Heart left ventricle (tissue), 16 donors: ENCODE results near the gene LRRC14B. TPM values are rescaled to one million over a fixed set of nuclear protein-coding genes. Genes with fewer than 3 reads are reported as not detected.
A peak's percentile ranks its signal among the peaks of the same experiment; 100 is the strongest.

Experiments used
- ATAC-seq, 4 donors: fragments of 200-7000 bp; cut with Tn5 transposase; one replicate each; pipeline ENCODE4 v1.9.1; 2020 to 2022; ENCODE audit warnings: moderate library complexity in 4 of 4, mild to moderate bottlenecking in 3 of 4, moderate number of reproducible peaks in 1 of 4
- DNase-seq, 5 donors: peaks; one replicate each; pipeline ENCODE4 v3.0.0-alpha.2; 2020
- H3K27ac ChIP-seq, 12 donors: fragments of 200-600 bp; sonication (generic) in 4 of 12; one replicate each; pipeline versions ENCODE4 v1.5.0 to v1.8.0; 2016 to 2022; ENCODE audit warnings: mild to moderate bottlenecking in 2 of 12
- H3K27me3 ChIP-seq, 9 donors: fragments of 200-600 bp; sonication (generic) in 2 of 9; one replicate each; pipeline versions ENCODE4 v1.5.1 to v1.8.0; 2016 to 2022; ENCODE audit warnings: mild to moderate bottlenecking in 3 of 9
- H3K36me3 ChIP-seq, 9 donors: fragments of 200-600 bp; sonication (generic) in 2 of 9; one replicate each; pipeline versions ENCODE4 v1.5.0 to v1.8.0; 2018 to 2022; ENCODE audit warnings: mild to moderate bottlenecking in 2 of 9
- H3K4me1 ChIP-seq, 12 donors: fragments of 200-600 bp; sonication (generic) in 4 of 12; one replicate each; pipeline versions ENCODE4 v1.5.0 to v1.8.0; 2016 to 2022; ENCODE audit warnings: mild to moderate bottlenecking in 3 of 12
- H3K4me3 ChIP-seq, 12 donors: fragments of 200-600 bp; sonication (generic) in 4 of 12; one replicate each; pipeline versions ENCODE4 v1.5.0 to v1.8.0; 2017 to 2022; ENCODE audit warnings: mild to moderate bottlenecking in 9 of 12, moderate library complexity in 4 of 12
- H3K9me3 ChIP-seq, 12 donors: fragments of 200-600 bp; sonication (generic) in 4 of 12; one replicate each; pipeline versions ENCODE4 v1.5.0 to v1.8.0; 2016 to 2022; ENCODE audit warnings: mild to moderate bottlenecking in 1 of 12
- POLR2A ChIP-seq, 2 donors: fragments of 450-650 bp; IDR thresholded peaks; one replicate each; pipeline ENCODE4 v1.6.1; 2017; ENCODE audit warnings: antibody characterized with exemption in 2 of 2, mild to moderate bottlenecking in 2 of 2, moderate library complexity in 2 of 2
- WGBS, 4 donors: extraction: QIAGEN DNeasy Blood & Tissue Kit in 2 of 4; methylation state at CpG; one replicate each; pipeline versions ENCODE4 v1.1.5 to v1.1.7; 2013 to 2018; 5-methylcytosine and 5-hydroxymethylcytosine counted together
- intact Hi-C, 10 donors: fragments of 100-400 bp; cut with DNase I; formaldehyde crosslinking; loops; one replicate each; pipeline versions ENCODE4 v1.11.1 to v1.14.2; 2022
- polyA plus RNA-seq, 2 donors: library from polyadenylated mRNA; stranded (reverse); fragments of 200-250 nt; gene quantifications; one replicate each; pipeline ENCODE4 v1.2.3, GENCODE V29; 2013
- total RNA-seq, 9 donors: library from RNA; depleted of rRNA in 2 of 9; stranded (reverse); fragments of >200 nt in 2 of 9; fragmentation: NEBNext Ultra II Directional in 3 of 9; extraction: Animal tissue kit (Norgen Biotek cat#: 25700) in 3 of 9; gene quantifications; one replicate each; pipeline versions ENCODE4 v1.1.0 to v1.2.4, GENCODE V29; 2016 to 2023
- TF ChIP-seq, protein P1 (sequence below), 12 donors: fragments of 200-600 bp; sonication (generic) in 4 of 12; IDR thresholded peaks; one replicate each; pipeline versions ENCODE4 v1.5.0 to v1.8.0; 2018 to 2022; ENCODE audit warnings: antibody characterized with exemption in 12 of 12, mild to moderate bottlenecking in 5 of 12
- donor health status: ischemic (EF 13 %, LVEDD 7.1; RV severe dilation, severe dysfunction).
- donor health status: healthy with polysubstance abuse.
- donor health status: DM: no; HTN: yes; CAD: no.
- donor health status: DM: no; HTN: no; CAD: no.
- donor health status: ischemic (EF 25% LVEDD 6.9; RV normal size, moderate dysfunction).
- donor health status: ischemic (EF 25% LVEDD 5.7; RV mildly dilated, moderate dysfunction).
- donor health status: healthy.
- donor health status: DM: yes; HTN: yes; CAD: no.
- donor health status: ischemic (EF 35%, LVEDD 5.7; RV mildly dilated, moderate dysfunction).
- donor health status: nonischemic (EF 11% LVEDD 7.7; RV severe dilation, severe dysfunction).
- donor health status: DM: yes; HTN: yes; CAD: no.
- donor health status: PGD.
- donor health status: ischemic (EF 29% LVEDD 5.4; RV normal size, mild dysfunction).
- donor health status: nonischemic (EF 23%, LVEDD 6.1; RV moderate dilation, normal function).

Gene LRRC14B
- total and polyA plus RNA-seq, 11 donors = 6.1 to 133 (median 40.3) TPM

GRCh38 chr5:166441-167372, 24.6 kb upstream of the LRRC14B start:
- H3K36me3 ChIP-seq = no peaks in the 10 kb centered on the region
- WGBS, 4 donors = 85 to 95% (median 91%) methylated on average over 19 to 27 of the region's 27 CpGs
- DNase-seq = peak in 1 of 5 donors; percentile 23
- intact Hi-C loops = no loop called here
- H3K4me1 ChIP-seq = peaks cover 0 to 17% (median 8%) of the 10 kb centered on the region in 12 donors
- H3K27ac ChIP-seq = no peak overlapping the region
- H3K27me3 ChIP-seq = peaks cover 0 to 8% (median 0%) of the 10 kb centered on the region in 9 donors
- H3K9me3 ChIP-seq = no peaks in the 10 kb centered on the region
- no peak for TF ChIP-seq POLR2A (IDR thresholded peaks at IDR 0.05)
- TF ChIP-seq, protein P1, sequence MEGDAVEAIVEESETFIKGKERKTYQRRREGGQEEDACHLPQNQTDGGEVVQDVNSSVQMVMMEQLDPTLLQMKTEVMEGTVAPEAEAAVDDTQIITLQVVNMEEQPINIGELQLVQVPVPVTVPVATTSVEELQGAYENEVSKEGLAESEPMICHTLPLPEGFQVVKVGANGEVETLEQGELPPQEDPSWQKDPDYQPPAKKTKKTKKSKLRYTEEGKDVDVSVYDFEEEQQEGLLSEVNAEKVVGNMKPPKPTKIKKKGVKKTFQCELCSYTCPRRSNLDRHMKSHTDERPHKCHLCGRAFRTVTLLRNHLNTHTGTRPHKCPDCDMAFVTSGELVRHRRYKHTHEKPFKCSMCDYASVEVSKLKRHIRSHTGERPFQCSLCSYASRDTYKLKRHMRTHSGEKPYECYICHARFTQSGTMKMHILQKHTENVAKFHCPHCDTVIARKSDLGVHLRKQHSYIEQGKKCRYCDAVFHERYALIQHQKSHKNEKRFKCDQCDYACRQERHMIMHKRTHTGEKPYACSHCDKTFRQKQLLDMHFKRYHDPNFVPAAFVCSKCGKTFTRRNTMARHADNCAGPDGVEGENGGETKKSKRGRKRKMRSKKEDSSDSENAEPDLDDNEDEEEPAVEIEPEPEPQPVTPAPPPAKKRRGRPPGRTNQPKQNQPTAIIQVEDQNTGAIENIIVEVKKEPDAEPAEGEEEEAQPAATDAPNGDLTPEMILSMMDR (IDR thresholded peaks at IDR 0.05) = no peak
- ATAC-seq = no peak
- H3K4me3 ChIP-seq = no peak overlapping the region

- H3K27ac ChIP-seq = no peak overlapping the region
- no peak overlapping the region for H3K4me3 ChIP-seq
- H3K9me3 ChIP-seq = no peaks in the 10 kb centered on the region
- peaks cover 0 to 17% (median 8%) of the 10 kb centered on the region in 12 donors for H3K4me1 ChIP-seq
- TF ChIP-seq, protein P1 (IDR thresholded peaks at IDR 0.05) = no peak
- no peak for TF ChIP-seq POLR2A (IDR thresholded peaks at IDR 0.05)
- H3K36me3 ChIP-seq = no peaks in the 10 kb centered on the region
- peak in 1 of 5 donors; percentile 15 for DNase-seq
- intact Hi-C loops = no loop called here
- no peak for ATAC-seq
- WGBS, 4 donors = 95 to 96% (median 95%) methylated on average over 7 of the region's 7 CpGs
- peaks cover 0 to 3% (median 0%) of the 10 kb centered on the region in 9 donors for H3K27me3 ChIP-seq
Observed at GRCh38 chr5:167511-167910, 23.8 kb upstream of the LRRC14B start.

GRCh38 chr5:167982-168660, 23.2 kb upstream of the LRRC14B start:
- H3K27me3 ChIP-seq = no peaks in the 10 kb centered on the region
- ATAC-seq = peak in 1 of 4 donors; percentile 27

More at GRCh38 chr5:167982-168660, 23.2 kb upstream of the LRRC14B start:
- Histone ChIP-seq H3K9me3 (no peaks in the 10 kb centered on the region), H3K4me1 (peaks cover 0 to 17% (median 8%) of the 10 kb centered on the region in 12 donors), H3K27ac (peak overlapping the region in 1 of 12 donors; percentile 40), H3K4me3 (no peak overlapping the region), H3K36me3 (no peaks in the 10 kb centered on the region)
- 65 to 79% (median 72%) methylated on average over 13 to 18 of the region's 18 CpGs for WGBS, 4 donors
- intact Hi-C loops = no loop called here
- DNase-seq = peak in 1 of 5 donors; percentile 32
- no peak for TF ChIP-seq POLR2A (IDR thresholded peaks at IDR 0.05)
- TF ChIP-seq, protein P1 (IDR thresholded peaks at IDR 0.05) = no peak
